GM21825 (cell line): ENCODE data around the gene RBM20.

ENCODE experiments used
- ATAC-seq: cut with Tn5 transposase; IDR thresholded peaks from one replicate; pipeline ENCODE4 v1.9.1; 2021; ENCODE audit warnings: mild to moderate bottlenecking, moderate library complexity; ENCODE audit not compliant: unreplicated experiment

The RBM20 gene

GRCh38 chr10:110827875-110828274 is 183.7 kb downstream of the RBM20 start:
- ATAC-seq = no peak

GRCh38 chr10:110828525-110828924 is 184.4 kb downstream of the RBM20 start:
- ATAC-seq = no peak

GRCh38 chr10:110829721-110830410 is 185.7 kb downstream of the RBM20 start:
- ATAC-seq = no peak

- no peak for ATAC-seq
These were observed 189.3 kb downstream of the RBM20 start for GRCh38 chr10:110833234-110833940.

GRCh38 chr10:110833941-110834628 is 189.9 kb downstream of the RBM20 start:
- no peak for ATAC-seq

- ATAC-seq = no peak
These were observed 190.6 kb downstream of the RBM20 start for GRCh38 chr10:110834629-110835301.

GRCh38 chr10:110835841-110836240 is 191.7 kb downstream of the RBM20 start:
- ATAC-seq = no peak

GRCh38 chr10:110836706-110837105 is 192.6 kb downstream of the RBM20 start:
- ATAC-seq = no peak

- ATAC-seq = no peak
These were observed 193.5 kb downstream of the RBM20 start for GRCh38 chr10:110837418-110838171.

- no peak for ATAC-seq
These were observed 196.2 kb downstream of the RBM20 start for GRCh38 chr10:110840225-110840922.

- no peak for ATAC-seq
These were observed 196.8 kb downstream of the RBM20 start for GRCh38 chr10:110840923-110841428.

GRCh38 chr10:110841767-110842267 is 197.7 kb downstream of the RBM20 start:
- ATAC-seq = peak; percentile 76

- ATAC-seq = no peak
These were observed 198.3 kb downstream of the RBM20 start for GRCh38 chr10:110842326-110842904.

GRCh38 chr10:110843031-110843430 is 198.9 kb downstream of the RBM20 start:
- peak; percentile 69 for ATAC-seq

- no peak for ATAC-seq
These were observed 199.9 kb downstream of the RBM20 start for GRCh38 chr10:110843796-110844616.

GRCh38 chr10:110844617-110844881 is 200.4 kb downstream of the RBM20 start:
- no peak for ATAC-seq

GRCh38 chr10:110845192-110845755 is 201.1 kb downstream of the RBM20 start:
- ATAC-seq = no peak
